Panc1 (cell line): Measurements from ENCODE around the gene ZFYVE28.

ENCODE experiments used
- CTCF ChIP-seq: fragments of 450-650 bp; IDR thresholded peaks from 2 replicates; pipeline ENCODE4 v1.5.1; 2017; ENCODE audit warnings: mild to moderate bottlenecking
- POLR2AphosphoS5 ChIP-seq: IDR thresholded peaks from 2 replicates; pipeline ENCODE4 v1.6.1; 2012; ENCODE audit warnings: mild to moderate bottlenecking, low read depth, low read length, moderate library complexity
- REST ChIP-seq, 2 experiments: IDR thresholded peaks; 2 replicates each; pipeline ENCODE4 v1.6.1; 2011 to 2012; ENCODE audit warnings: low read depth in 2 of 2, control low read depth in 1 of 2, low read length in 1 of 2, mild to moderate bottlenecking in 1 of 2, moderate library complexity in 1 of 2; ENCODE audit not compliant: insufficient read depth in 1 of 2
- SIN3A ChIP-seq: IDR thresholded peaks from 2 replicates; pipeline ENCODE4 v1.6.1; 2012; ENCODE audit warnings: low read depth, mild to moderate bottlenecking, low read length, moderate library complexity, borderline replicate concordance; ENCODE audit not compliant: insufficient read depth
- TCF7L2 ChIP-seq: IDR thresholded peaks from 2 replicates; pipeline ENCODE4 v1.6.1; 2011; ENCODE audit warnings: mild to moderate bottlenecking, low read depth, low read length, inconsistent platforms

GRCh38 chr4:2248821-2249261, 169.6 kb downstream of the ZFYVE28 start:
- TF ChIP-seq REST (IDR thresholded peaks at IDR 0.05; ENCODE audit: insufficient read depth in 1 of 2, low read depth in 2 of 2, low read length in 1 of 2): no peak
- no peak for TF ChIP-seq CTCF
- no peak for TF ChIP-seq POLR2AphosphoS5
- no peak for TF ChIP-seq SIN3A
- TF ChIP-seq TCF7L2: no peak
